Effector memory CD4-positive, alpha-beta T cell (primary cell): ENCODE measurements around the gene MBD3L2.
"Not testable (repeated sequence)": the region's sequence is repeated elsewhere in the genome, so short reads cannot be mapped to it uniquely, and the experiment has no call there.

Source experiments
- DNase-seq, 3 donors: peaks; one replicate each; pipeline ENCODE4 v3.0.0-alpha.2; 2020
- H3K27ac ChIP-seq: 2 replicates; pipeline ENCODE4 v1.7.0; 2013; ENCODE audit warnings: mild to moderate bottlenecking, low read length, moderate library complexity; ENCODE audit not compliant: insufficient read depth, poor library complexity, severe bottlenecking
- H3K27me3 ChIP-seq: replicated peaks from 2 replicates; pipeline ENCODE4 v1.7.0; 2013; ENCODE audit warnings: mild to moderate bottlenecking, low read length; ENCODE audit not compliant: insufficient read depth, control insufficient read depth, poor library complexity, severe bottlenecking
- H3K36me3 ChIP-seq: 2 replicates; pipeline ENCODE4 v1.7.0; 2013; ENCODE audit warnings: mild to moderate bottlenecking, low read length, moderate library complexity; ENCODE audit not compliant: control insufficient read depth, insufficient read depth
- H3K4me1 ChIP-seq: 2 replicates; pipeline ENCODE4 v1.7.0; 2013; ENCODE audit warnings: low read length, mild to moderate bottlenecking; ENCODE audit not compliant: control insufficient read depth, insufficient read depth, poor library complexity, severe bottlenecking
- H3K4me3 ChIP-seq: 2 replicates; pipeline ENCODE4 v1.7.0; 2013; ENCODE audit warnings: low read length, low read depth, mild to moderate bottlenecking; ENCODE audit not compliant: insufficient read depth, poor library complexity, severe bottlenecking
- H3K9me3 ChIP-seq: 2 replicates; pipeline ENCODE4 v1.7.0; 2013; ENCODE audit warnings: mild to moderate bottlenecking, low read length, moderate library complexity; ENCODE audit not compliant: control insufficient read depth

The MBD3L2 gene

DNA sequence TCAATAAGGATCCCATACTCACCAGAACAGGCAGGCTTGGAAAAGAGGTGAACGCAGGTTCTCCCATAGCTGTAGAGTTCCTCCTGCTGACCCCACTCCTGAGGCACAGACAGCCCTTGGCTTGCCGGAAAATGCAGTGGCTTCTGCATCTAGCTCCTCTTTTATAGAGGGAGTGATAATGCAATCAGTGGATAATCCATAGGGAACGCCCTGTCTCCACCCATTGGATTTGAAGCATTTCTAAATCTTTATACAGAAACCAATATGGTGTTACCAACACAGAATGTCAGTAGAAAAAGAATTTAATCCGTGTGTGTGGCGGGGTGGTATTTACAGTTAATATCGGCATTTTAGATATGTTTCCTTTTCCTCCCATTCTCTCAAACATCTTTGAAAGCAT lies 27.8 kb upstream of the MBD3L2 start, which contains the start of gene MBD3L2B:
Gene MBD3L2B (minus strand): TSS at position 101 of the 400 bp plus-strand sequence. CDS start 34 bp downstream, at position 67.
- not testable (repeated sequence) for H3K4me1 ChIP-seq, DNase-seq, H3K4me3 ChIP-seq, H3K27me3 ChIP-seq, H3K9me3 ChIP-seq, H3K27ac ChIP-seq, H3K36me3 ChIP-seq

DNA sequence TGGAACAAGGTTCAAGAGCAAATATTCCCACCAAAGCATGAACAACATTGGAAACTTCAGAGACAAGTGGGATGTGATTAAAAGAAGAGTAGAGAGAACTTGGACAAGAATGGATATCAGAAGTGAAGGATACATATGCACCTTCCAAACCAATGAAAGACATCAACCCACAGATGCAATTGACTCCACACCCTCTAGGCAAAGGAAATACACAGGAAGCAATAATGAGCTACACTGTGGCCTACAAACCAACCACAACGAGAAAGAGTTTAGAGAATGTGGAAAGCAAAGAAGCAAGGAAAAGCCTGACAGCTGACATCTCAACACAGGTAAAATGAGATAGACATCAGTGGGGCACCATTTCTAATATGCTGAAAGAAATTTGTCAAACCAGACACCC lies 20.3 kb upstream of the MBD3L2 start:
- H3K27ac ChIP-seq, H3K9me3 ChIP-seq, H3K36me3 ChIP-seq, H3K4me3 ChIP-seq, H3K27me3 ChIP-seq, DNase-seq, H3K4me1 ChIP-seq: not testable (repeated sequence)

DNA sequence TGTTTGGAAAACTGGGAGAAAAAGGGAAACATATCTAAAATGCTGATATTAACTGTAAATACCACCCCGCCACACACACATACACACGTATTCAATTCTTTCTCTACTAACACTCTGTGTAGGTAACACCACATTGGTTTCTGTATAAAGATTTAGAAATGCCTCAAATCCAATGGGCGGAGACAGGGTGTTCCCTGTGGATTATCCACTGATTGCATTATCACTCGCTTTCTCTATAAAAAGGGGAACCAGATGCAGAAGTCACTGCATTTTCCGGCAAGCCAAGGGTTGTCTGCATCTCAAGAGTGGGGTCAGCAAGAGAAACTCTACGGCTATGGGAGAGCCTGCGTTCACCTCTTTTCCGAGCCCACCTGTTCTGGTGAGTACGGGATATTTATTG lies 18.8 kb upstream of the MBD3L2 start, which contains the start of gene MBD3L5:
Gene MBD3L5 (plus strand): TSS at position 301 of the 400 bp plus-strand sequence. CDS start 34 bp downstream, at position 335.
- not testable (repeated sequence) for H3K36me3 ChIP-seq, H3K27ac ChIP-seq, H3K4me3 ChIP-seq, DNase-seq, H3K27me3 ChIP-seq, H3K9me3 ChIP-seq, H3K4me1 ChIP-seq

DNA sequence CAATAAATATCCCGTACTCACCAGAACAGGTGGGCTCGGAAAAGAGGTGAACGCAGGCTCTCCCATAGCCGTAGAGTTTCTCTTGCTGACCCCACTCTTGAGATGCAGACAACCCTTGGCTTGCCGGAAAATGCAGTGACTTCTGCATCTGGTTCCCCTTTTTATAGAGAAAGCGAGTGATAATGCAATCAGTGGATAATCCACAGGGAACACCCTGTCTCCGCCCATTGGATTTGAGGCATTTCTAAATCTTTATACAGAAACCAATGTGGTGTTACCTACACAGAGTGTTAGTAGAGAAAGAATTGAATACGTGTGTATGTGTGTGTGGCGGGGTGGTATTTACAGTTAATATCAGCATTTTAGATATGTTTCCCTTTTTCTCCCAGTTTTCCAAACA lies 9.0 kb upstream of the MBD3L2 start, which contains the start of gene MBD3L4:
Gene MBD3L4 (minus strand): TSS at position 101 of the 400 bp plus-strand sequence. CDS start 35 bp downstream, at position 66.
- H3K36me3 ChIP-seq, H3K4me1 ChIP-seq, H3K4me3 ChIP-seq, H3K9me3 ChIP-seq, H3K27ac ChIP-seq, H3K27me3 ChIP-seq, DNase-seq: not testable (repeated sequence)

DNA sequence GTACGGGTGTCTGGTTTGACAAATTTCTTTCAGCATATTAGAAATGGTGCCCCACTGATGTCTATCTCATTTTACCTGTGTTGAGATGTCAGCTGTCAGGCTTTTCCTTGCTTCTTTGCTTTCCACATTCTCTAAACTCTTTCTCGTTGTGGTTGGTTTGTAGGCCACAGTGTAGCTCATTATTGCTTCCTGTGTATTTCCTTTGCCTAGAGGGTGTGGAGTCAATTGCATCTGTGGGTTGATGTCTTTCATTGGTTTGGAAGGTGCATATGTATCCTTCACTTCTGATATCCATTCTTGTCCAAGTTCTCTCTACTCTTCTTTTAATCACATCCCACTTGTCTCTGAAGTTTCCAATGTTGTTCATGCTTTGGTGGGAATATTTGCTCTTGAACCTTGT lies 7.6 kb upstream of the MBD3L2 start:
- DNase-seq, H3K36me3 ChIP-seq, H3K4me3 ChIP-seq, H3K9me3 ChIP-seq, H3K4me1 ChIP-seq, H3K27me3 ChIP-seq, H3K27ac ChIP-seq: not testable (repeated sequence)

DNA sequence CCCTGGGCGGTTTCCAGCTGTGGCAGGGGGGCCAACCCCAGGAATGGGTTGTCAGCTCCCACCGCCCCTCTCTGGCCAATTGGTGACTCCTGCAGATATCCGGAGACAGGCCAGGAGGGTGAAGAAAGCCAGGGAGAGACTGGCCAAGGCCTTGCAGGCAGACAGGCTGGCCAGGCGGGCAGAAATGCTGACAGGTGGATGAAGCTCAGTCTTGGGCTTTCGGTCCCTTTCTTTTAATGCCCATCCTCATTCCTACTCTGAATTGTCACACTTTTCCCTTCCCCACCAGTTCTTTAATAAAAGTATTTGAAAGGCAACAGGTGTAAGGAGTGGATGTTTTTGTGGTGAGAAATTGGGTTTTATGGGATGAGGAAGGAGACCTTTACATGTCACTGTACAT lies 2.3 kb downstream of the MBD3L2 start:
- not testable (repeated sequence) for H3K4me1 ChIP-seq, H3K36me3 ChIP-seq, H3K9me3 ChIP-seq, H3K4me3 ChIP-seq, H3K27me3 ChIP-seq, DNase-seq, H3K27ac ChIP-seq

DNA sequence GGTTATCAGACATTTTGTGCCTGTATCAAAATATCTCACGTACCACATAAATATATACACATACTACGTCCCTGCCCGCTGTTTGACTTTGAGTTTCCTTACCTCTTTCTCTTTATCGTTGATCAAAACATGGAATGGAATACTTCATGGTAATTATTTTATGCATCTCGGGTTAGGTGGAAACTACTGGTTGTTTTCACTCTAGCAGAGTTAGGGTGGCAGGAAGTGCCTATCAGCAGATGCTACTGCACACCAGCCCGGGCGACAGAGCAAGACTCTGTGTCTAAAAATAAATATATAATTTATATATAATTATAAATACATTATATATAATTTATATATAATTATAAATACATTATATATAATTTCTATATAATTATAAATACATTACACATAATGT lies 3.8 kb downstream of the MBD3L2 start:
- H3K27ac ChIP-seq, H3K4me1 ChIP-seq, H3K27me3 ChIP-seq, H3K9me3 ChIP-seq, H3K36me3 ChIP-seq, H3K4me3 ChIP-seq, DNase-seq: not testable (repeated sequence)

DNA sequence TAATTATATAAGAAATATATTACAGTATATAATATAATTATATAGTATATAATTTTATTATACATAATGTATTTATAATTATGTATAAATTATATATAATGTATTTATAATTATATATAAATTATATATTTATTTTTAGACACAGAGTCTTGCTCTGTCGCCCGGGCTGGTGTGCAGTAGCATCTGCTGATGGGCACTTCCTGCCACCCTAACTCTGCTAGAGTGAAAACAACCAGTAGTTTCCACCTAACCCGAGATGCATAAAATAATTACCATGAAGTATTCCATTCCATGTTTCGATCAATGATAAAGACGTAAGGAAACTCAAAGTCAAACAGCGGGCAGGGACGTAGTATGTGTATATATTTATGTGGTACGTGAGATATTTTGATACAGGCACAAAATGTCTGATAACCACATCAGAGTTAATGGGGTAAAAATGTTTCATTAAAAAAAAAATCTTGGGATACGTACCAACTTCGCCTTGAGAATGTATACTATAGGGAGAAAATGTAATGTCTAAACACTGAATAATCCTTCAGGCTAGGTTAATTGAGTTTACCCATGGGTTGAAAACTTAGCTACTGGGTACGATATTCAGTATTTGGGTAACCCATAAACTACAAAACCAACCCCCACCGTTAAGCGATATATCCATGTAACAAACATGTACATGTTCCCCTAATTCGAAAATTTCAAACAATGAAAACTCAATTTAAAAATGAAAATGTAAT lies 5.7 kb downstream of the MBD3L2 start:
- H3K4me3 ChIP-seq, DNase-seq, H3K27ac ChIP-seq, H3K9me3 ChIP-seq, H3K36me3 ChIP-seq, H3K4me1 ChIP-seq, H3K27me3 ChIP-seq: not testable (repeated sequence)

DNA sequence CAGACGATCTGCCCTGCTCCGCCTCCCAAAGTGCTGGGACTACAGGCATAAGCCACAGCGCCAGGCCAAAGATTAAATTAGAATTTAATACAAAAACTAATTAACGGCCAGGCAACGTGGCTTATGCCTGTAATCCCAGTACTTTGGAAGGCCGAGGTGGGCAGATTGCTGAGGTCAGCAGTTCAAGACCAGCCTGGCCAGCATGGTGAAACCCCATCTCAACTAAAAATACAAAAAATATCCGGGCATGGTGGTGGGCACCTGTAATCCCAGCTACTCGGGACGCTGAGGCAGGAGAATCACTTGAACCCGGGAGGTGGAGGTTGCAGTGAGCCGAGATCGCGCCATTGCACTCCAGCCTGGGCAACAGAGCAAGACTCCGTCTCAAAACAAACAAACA lies 6.6 kb downstream of the MBD3L2 start:
- not testable (repeated sequence) for H3K9me3 ChIP-seq, H3K27ac ChIP-seq, H3K36me3 ChIP-seq, DNase-seq, H3K4me3 ChIP-seq, H3K27me3 ChIP-seq, H3K4me1 ChIP-seq

DNA sequence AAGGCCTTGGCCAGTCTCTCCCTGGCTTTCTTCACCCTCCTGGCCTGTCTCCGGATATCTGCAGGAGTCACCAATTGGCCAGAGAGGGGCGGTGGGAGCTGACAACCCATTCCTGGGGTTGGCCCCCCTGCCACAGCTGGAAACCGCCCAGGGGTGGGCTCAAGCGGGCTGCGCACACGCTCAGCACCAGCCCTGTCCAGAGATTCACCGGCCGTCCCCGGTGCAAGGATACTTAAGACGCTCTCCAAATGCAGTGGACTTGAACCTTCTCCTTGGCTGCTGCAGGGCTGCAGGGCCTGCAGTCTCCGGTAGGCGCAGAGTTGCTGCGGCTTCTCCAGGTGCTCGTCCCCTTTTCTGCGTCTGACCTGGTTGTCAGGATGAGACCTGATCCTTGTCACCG lies 7.2 kb downstream of the MBD3L2 start:
- not testable (repeated sequence) for DNase-seq, H3K27ac ChIP-seq, H3K9me3 ChIP-seq

More for the DNA sequence above, 7.2 kb downstream of the MBD3L2 start:
- H3K36me3 ChIP-seq, H3K4me1 ChIP-seq, H3K4me3 ChIP-seq, H3K27me3 ChIP-seq: not testable (repeated sequence)
